Subcutaneous abdominal adipose tissue (tissue), 5 donors: Measurements from ENCODE around the gene IFIT5.

Experiments used
- H3K27ac ChIP-seq: one replicate; pipeline ENCODE4 v1.7.0; 2013; ENCODE audit warnings: low read depth, mild to moderate bottlenecking, inconsistent platforms, low read length, moderate library complexity
- H3K27me3 ChIP-seq, 5 donors: one replicate each; pipeline ENCODE4 v1.7.0; 2013; ENCODE audit warnings: low read length in 5 of 5, inconsistent platforms in 1 of 5; ENCODE audit not compliant: control insufficient read depth in 5 of 5, insufficient read depth in 4 of 5
- H3K36me3 ChIP-seq, 5 donors: one replicate each; pipeline ENCODE4 v1.7.0; 2013; ENCODE audit warnings: low read length in 5 of 5; ENCODE audit not compliant: control insufficient read depth in 5 of 5, insufficient read depth in 5 of 5
- H3K4me1 ChIP-seq, 5 donors: one replicate each; pipeline ENCODE4 v1.7.0; 2013; ENCODE audit warnings: low read length in 5 of 5, mild to moderate bottlenecking in 3 of 5, moderate library complexity in 1 of 5; ENCODE audit not compliant: control insufficient read depth in 5 of 5, insufficient read depth in 5 of 5
- H3K4me3 ChIP-seq, 5 donors: one replicate each; pipeline ENCODE4 v1.7.0; 2013; ENCODE audit warnings: low read length in 5 of 5, low read depth in 1 of 5
- H3K9ac ChIP-seq, 5 donors: one replicate each; pipeline ENCODE4 v1.7.0; 2013; ENCODE audit warnings: low read length in 5 of 5, mild to moderate bottlenecking in 4 of 5, moderate library complexity in 3 of 5
- H3K9me3 ChIP-seq, 5 donors: one replicate each; pipeline ENCODE4 v1.7.0; 2013; ENCODE audit warnings: low read length in 5 of 5; ENCODE audit not compliant: control insufficient read depth in 5 of 5
- donor health status: healthy.
- donor health status: healthy.
- donor health status: healthy.
- donor health status: healthy.
- donor health status: healthy.

IFIT5 gene

DNA sequence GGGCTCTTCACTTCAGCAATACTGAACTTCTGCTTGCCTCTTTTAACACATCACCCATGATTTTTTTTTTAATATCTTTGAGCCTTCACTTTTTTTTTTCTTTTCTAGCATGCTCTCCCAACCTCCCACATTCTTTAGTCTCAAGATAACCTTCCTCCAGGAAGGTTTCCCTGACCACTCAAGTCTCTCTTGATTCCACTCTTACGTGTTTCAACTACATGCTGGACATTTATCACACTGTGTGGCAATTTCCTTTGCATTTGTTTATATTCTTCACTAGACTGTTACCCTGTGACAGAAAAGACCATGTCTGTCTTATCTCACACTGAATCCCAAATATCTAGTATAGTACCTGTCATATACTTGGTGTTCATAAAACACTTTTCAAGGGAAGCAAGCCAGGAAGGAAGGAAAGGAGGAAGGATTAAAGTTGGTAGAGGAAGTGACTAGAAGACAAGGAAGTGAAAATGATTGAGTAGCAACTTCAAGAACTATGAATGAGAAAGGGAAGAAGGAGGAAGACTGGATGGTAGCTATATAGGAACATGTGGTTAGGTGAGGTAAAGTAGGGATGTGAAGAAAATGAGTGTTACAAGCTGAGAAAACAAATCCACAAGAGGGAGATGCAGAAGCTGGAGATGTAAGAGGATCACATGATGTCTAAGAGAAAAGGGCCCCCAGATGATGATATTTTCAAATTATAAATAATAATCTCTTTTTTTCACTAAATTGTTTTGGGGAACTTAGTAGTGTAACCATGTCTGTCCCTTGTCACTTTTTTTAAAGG is 40.4 kb downstream of the IFIT5 start:
- Histone ChIP-seq H3K4me3 (no peak overlapping the region), H3K27me3 (no peaks in the 10 kb centered on the region), H3K9me3 (no peaks in the 10 kb centered on the region), H3K36me3 (no peaks in the 10 kb centered on the region), H3K4me1 (peaks cover 0 to 9% (median 0%) of the 10 kb centered on the region in 5 donors), H3K27ac (no peak overlapping the region), H3K9ac (no peak overlapping the region)

DNA sequence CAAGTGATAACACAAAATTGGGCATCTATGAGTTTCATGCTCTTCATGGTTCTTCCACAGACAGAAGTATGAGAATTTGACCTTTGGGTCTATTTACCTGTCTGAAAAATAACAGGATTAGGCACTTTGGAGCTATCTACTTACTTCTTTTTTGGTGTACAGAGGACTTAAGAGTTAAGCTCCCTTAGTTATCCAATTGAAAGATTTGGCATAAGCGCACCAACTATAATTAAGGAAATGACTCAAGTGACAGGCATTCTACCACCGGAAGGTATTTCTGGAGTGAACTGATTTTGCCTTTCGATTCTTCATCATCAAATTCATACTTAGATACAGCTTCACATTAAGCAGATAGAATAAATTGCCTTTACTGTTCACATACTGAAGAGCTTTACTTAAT is 43.9 kb downstream of the IFIT5 start:
- no peak overlapping the region for H3K9ac ChIP-seq
- no peaks in the 10 kb centered on the region for H3K27me3 ChIP-seq
- peaks cover 0 to 9% (median 0%) of the 10 kb centered on the region in 5 donors for H3K4me1 ChIP-seq
- no peak overlapping the region for H3K4me3 ChIP-seq
- H3K9me3 ChIP-seq: no peaks in the 10 kb centered on the region
- no peaks in the 10 kb centered on the region for H3K36me3 ChIP-seq
- H3K27ac ChIP-seq: no peak overlapping the region

- Histone ChIP-seq H3K9ac (no peak overlapping the region), H3K27me3 (no peaks in the 10 kb centered on the region), H3K36me3 (no peaks in the 10 kb centered on the region), H3K9me3 (no peaks in the 10 kb centered on the region), H3K27ac (no peak overlapping the region), H3K4me3 (no peak overlapping the region), H3K4me1 (peaks cover 0 to 9% (median 0%) of the 10 kb centered on the region in 5 donors)
Measured at GRCh38 chr10:89458784-89459183, 44.4 kb downstream of the IFIT5 start.

DNA sequence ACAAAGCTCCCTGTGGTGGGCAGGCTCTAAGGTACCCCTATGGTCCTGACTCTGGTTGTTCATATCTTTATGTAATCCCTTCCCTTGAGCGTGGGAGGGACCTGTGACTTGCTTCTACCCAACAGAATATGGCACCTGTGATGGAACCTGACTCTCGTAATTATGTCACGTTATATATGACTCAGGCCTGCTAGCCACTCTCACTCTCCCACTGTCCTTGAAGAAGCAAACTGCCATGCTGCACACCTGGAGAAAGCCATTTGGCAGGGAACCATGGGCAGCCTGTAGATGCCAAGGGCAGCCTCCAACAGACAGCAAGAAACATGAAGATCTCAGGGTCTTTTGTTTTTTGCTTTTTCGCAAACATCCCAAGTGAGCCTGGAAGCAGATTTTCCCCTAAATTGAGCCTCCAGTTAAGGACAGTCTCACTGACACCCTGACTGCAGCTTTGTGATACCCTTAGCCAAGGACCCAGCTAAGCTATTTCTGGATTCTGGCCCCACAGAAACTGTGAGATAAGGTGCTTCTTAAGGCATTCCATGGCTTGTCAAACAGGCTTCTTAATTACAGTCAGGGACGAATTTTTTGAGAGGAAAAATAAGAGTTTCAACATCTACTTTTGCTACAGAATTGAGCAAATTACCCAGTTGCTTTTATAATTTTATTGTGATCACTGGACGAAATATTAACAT is 49.6 kb downstream of the IFIT5 start:
- H3K4me3 ChIP-seq: no peak overlapping the region
- H3K9ac ChIP-seq: no peak overlapping the region
- H3K36me3 ChIP-seq: no peaks in the 10 kb centered on the region
- no peaks in the 10 kb centered on the region for H3K4me1 ChIP-seq
- H3K27ac ChIP-seq: no peak overlapping the region
- no peaks in the 10 kb centered on the region for H3K9me3 ChIP-seq
- H3K27me3 ChIP-seq: no peaks in the 10 kb centered on the region

- no peak overlapping the region for H3K9ac ChIP-seq
- no peak overlapping the region for H3K4me3 ChIP-seq
- peaks cover 0 to 5% (median 0%) of the 10 kb centered on the region in 5 donors for H3K4me1 ChIP-seq
- no peaks in the 10 kb centered on the region for H3K36me3 ChIP-seq
- no peaks in the 10 kb centered on the region for H3K27me3 ChIP-seq
- no peak overlapping the region for H3K27ac ChIP-seq
- no peaks in the 10 kb centered on the region for H3K9me3 ChIP-seq
Measured at GRCh38 chr10:89465196-89465595, 50.8 kb downstream of the IFIT5 start.

DNA sequence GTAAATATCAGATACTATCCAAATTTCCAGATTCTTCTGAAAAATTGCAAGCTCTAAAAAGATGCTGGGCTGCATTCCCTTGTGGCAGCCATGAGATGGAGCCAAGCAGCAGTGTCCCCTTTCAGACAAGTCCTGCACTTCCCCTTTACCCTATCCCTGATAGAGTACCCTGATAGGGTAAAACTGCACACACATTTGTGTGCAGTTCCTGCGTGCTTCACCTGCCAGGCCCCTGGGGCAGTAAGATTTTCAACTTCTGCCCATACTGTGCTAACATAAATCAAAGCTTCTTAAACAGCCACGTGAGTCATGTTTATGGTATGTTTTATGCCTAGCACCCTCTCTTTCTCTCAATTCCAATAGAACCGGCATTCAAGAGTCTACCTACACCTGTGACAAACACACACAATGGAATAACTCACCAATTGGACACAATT is 52.2 kb downstream of the IFIT5 start:
- H3K4me3 ChIP-seq: no peak overlapping the region
- H3K4me1 ChIP-seq: peaks cover 0 to 5% (median 0%) of the 10 kb centered on the region in 5 donors
- H3K9ac ChIP-seq: no peak overlapping the region
- no peak overlapping the region for H3K27ac ChIP-seq
- no peaks in the 10 kb centered on the region for H3K27me3 ChIP-seq
- no peaks in the 10 kb centered on the region for H3K9me3 ChIP-seq
- H3K36me3 ChIP-seq: no peaks in the 10 kb centered on the region

DNA sequence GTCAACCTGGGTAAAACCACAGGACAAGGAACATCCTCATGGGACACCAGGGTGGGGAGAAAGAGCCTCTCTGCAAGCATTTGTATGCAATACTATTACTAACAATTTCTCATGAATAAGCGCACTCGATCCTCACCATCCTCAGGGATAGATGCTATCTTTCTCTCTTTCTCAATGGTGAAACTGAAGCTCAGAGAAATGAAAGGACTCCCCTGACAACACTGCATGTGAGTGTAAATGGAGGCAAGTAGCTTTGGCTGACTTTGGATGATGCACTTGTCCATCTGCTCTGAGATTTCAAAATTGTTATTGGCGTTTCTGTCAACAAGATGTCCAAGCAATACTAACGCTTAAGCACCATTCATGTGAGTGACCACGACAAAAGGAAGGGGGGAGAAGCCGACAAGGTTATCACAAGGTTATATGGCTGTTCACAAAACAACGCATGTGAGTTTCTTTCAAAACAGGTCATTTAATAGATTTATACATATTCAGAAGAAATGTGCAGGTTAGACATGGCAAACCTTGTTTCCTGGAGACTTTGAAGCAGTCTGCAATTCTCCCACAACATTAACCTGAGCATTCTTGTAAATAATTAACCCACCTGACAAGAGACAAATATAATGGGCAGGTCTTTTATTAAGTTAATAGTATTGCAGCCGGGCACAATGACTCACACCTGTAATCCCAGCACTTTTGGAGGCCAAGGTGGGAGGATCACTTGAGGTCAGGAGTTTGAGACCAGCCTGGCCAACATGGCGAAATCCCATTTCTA is 54.0 kb downstream of the IFIT5 start:
- Histone ChIP-seq H3K4me1 (peaks cover 0 to 5% (median 0%) of the 10 kb centered on the region in 5 donors), H3K27ac (no peak overlapping the region), H3K9me3 (no peaks in the 10 kb centered on the region), H3K27me3 (no peaks in the 10 kb centered on the region), H3K4me3 (no peak overlapping the region), H3K9ac (no peak overlapping the region), H3K36me3 (no peaks in the 10 kb centered on the region)

- Histone ChIP-seq H3K27ac (no peak overlapping the region), H3K9me3 (no peaks in the 10 kb centered on the region), H3K27me3 (no peaks in the 10 kb centered on the region)
Measured at GRCh38 chr10:89469517-89469916, 55.1 kb downstream of the IFIT5 start.

More at GRCh38 chr10:89469517-89469916, 55.1 kb downstream of the IFIT5 start:
- no peak overlapping the region for H3K9ac ChIP-seq
- no peak overlapping the region for H3K4me3 ChIP-seq
- peaks cover 0 to 5% (median 0%) of the 10 kb centered on the region in 5 donors for H3K4me1 ChIP-seq
- H3K36me3 ChIP-seq: no peaks in the 10 kb centered on the region
